Muscle of back (tissue), 11 donors: ENCODE data around the gene SERINC2. TPM values are rescaled to one million over a fixed set of nuclear protein-coding genes. Genes with fewer than 3 reads are reported as not detected.
"Not testable (repeated sequence)": the region's sequence is repeated elsewhere in the genome, so short reads cannot be mapped to it uniquely, and the experiment has no call there.

Experiments used
- DNase-seq, 3 donors: peaks; one replicate each; pipeline versions ENCODE4 v3.0.0 to v3.0.0-alpha.2; 2013
- polyA plus RNA-seq, 10 donors: library from polyadenylated mRNA; unstranded; fragments of 120-200 nt; gene quantifications; one replicate each; pipeline ENCODE4 v1.2.1, GENCODE V29; 2013; ENCODE audit not compliant: insufficient read length in 10 of 10

Gene SERINC2
- polyA plus RNA-seq, 10 donors, result 24.6 to 34.9 (median 31.3) TPM

GRCh38 chr1:31381394-31382294 is 31.4 kb upstream of the SERINC2 start:
- DNase-seq, result peak in 1 of 3 donors; percentile 40

- DNase-seq, result no peak
Measured at GRCh38 chr1:31382379-31382989, 30.5 kb upstream of the SERINC2 start.

- DNase-seq, result no peak
Measured at GRCh38 chr1:31383967-31384366, 29.0 kb upstream of the SERINC2 start.

GRCh38 chr1:31386576-31387243 is 26.3 kb upstream of the SERINC2 start:
- DNase-seq, result not testable (repeated sequence)

GRCh38 chr1:31387612-31388011 is 25.4 kb upstream of the SERINC2 start:
- DNase-seq, result no peak

GRCh38 chr1:31389616-31390015 is 23.4 kb upstream of the SERINC2 start:
- DNase-seq, result no peak

GRCh38 chr1:31390071-31390470 is 22.9 kb upstream of the SERINC2 start:
- no peak for DNase-seq

GRCh38 chr1:31393463-31393862 is 19.6 kb upstream of the SERINC2 start:
- DNase-seq, result no peak

GRCh38 chr1:31394584-31395193 is 18.3 kb upstream of the SERINC2 start:
- peak; percentile 81 to 91 (median 86) for DNase-seq

GRCh38 chr1:31396633-31397351 is 16.2 kb upstream of the SERINC2 start:
- DNase-seq, result peak in 1 of 3 donors; percentile 64

GRCh38 chr1:31397360-31398095 is 15.5 kb upstream of the SERINC2 start:
- DNase-seq, result no peak

- DNase-seq, result no peak
Measured at GRCh38 chr1:31398246-31398645, 14.8 kb upstream of the SERINC2 start.

GRCh38 chr1:31399976-31400375 is 13.0 kb upstream of the SERINC2 start:
- DNase-seq, result no peak

GRCh38 chr1:31400393-31400792 is 12.6 kb upstream of the SERINC2 start:
- DNase-seq, result no peak

- no peak for DNase-seq
Measured at GRCh38 chr1:31401241-31401640, 11.8 kb upstream of the SERINC2 start.

GRCh38 chr1:31405578-31406245 is 7.3 kb upstream of the SERINC2 start:
- peak in 2 of 3 donors; percentile 56 to 75 for DNase-seq

- no peak for DNase-seq
Measured at GRCh38 chr1:31407029-31407626, 5.9 kb upstream of the SERINC2 start.

- no peak for DNase-seq
Measured at GRCh38 chr1:31408788-31409318, 4.2 kb upstream of the SERINC2 start.
